Activated CD4-positive, alpha-beta T cell treated with anti-CD3 and anti-CD28 coated beads, Interleukin-2, amount 50 U/mL, for 48 hours (primary cell): ENCODE results near the gene OMD.

Source experiments
- DNase-seq, 2 experiments: peaks; one replicate each; pipeline ENCODE4 v3.0.0-alpha.2; 2020

OMD gene, protein sequence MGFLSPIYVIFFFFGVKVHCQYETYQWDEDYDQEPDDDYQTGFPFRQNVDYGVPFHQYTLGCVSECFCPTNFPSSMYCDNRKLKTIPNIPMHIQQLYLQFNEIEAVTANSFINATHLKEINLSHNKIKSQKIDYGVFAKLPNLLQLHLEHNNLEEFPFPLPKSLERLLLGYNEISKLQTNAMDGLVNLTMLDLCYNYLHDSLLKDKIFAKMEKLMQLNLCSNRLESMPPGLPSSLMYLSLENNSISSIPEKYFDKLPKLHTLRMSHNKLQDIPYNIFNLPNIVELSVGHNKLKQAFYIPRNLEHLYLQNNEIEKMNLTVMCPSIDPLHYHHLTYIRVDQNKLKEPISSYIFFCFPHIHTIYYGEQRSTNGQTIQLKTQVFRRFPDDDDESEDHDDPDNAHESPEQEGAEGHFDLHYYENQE

DNA sequence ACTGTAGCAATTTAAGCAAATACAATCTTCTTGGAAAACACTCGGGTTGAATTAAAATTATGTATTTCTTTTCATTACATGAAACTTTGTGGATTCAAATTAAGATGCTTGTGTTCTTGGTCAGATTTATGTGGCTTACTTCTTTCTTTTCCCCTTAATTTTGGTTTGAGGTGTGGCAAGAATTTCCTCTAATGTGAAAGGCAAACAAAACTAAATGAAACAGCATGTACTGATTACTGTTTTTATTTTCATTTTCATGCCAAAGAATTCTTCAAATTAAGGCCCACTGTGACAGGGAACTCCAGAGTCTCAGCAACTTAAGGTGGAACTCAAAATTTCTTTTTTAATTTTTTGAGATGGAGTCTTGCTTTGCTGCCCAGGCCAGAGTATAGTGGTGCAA lies at the start of gene OMD:
Gene OMD, minus strand, starts transcription at position 132 of the 400 bp plus-strand sequence. CDS start 6,913 bp downstream, outside the sequence.
- DNase-seq = no peak

- DNase-seq = no peak
Observed at GRCh38 chr9:92468206-92468605, 43.9 kb upstream of the OMD start.

DNA sequence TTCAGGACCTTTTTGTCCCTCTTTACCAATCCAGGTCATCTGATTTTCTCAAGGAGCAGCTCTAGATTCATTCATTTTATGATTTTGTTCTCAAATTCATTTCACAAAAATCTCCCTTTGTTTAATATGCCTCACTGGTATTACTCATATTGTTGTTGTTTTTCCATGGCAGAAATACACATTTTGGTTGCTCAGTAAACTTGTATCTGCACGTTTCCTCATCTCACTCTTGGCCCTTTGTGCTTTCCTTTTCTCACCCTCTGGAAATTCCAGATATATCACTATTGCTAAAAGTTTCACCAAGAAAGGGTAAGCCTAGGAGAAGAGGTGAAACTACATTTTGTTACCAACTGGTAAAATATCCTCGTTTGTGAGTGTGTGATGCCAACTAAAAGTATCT lies 43.2 kb upstream of the OMD start:
- DNase-seq = no peak

DNA sequence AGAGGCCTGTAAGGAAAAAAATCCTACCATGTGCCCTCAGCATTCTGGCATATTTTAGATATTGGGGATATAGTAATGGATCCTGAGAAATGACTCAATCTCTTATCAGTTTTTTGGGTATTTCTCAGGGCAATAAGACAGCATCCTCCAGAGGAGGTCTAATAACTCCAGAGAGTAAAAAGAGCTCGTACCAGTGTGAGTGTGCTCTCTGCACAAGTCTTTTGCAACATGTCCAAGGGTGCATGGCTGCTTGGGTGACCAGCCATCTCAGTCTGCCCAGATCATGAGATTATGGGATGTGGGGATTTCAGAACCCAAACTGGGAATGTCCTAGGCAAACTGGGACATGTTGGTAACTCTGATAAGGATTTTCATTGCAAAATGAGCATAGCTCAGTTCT lies 42.8 kb upstream of the OMD start:
- no peak for DNase-seq

GRCh38 chr9:92463984-92464383 lies 39.7 kb upstream of the OMD start:
- no peak for DNase-seq

DNA sequence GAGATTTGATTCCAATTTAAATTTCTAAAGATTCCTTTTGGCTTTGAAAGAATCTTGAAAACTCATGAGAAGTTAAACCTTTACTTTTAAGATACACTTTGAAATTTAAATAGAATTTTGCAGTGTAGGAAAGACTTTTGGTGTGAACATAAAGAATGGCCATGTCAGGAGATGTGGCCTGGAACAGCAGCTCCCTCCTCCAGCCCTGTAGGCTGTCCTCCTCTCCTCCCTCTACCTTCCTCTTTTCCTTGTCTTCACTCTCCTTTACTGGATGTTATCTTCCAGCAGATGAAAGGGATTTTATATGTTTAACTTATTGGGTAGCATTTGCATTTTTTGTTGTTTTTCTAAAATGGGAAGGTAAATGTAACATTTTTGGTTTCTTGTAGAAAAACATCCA lies 39.1 kb upstream of the OMD start:
- DNase-seq = no peak

DNA sequence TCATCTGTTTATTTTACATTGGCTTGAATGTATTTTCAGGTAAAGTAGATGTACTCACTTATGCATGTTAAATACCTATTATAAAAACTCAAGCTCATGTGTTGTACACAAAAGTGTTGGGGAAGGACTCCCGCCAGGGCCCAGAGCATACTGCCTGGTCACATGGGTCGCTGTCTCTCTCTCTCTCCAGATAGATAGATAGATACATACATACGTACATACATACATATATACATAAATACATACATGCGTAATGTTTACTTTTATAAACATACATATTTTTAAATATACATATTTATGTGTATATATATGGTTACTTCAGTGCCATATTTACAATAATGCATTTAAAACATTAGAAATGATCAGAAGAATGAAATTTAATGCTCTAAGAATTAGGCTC lies 33.3 kb upstream of the OMD start:
- no peak for DNase-seq

DNA sequence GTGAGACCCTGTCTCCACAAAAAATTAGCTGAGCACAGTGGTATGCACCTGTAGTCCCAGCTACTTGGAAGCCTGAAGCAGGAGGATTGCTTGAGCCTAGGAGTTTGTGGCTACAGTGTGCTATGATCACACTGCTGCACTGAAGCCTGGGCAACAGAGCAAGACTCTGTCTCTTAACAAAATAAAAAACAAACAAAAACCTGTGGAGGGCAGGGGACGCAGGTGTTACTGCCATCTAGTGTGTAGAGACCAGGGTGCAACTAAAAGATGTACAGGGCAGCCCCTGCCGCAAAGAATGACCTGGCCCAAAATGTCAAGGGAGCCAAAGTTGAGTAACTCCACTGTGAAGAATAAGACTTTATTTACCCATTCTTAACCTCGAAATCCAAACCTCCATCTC lies 30.9 kb upstream of the OMD start:
- DNase-seq = no peak

DNA sequence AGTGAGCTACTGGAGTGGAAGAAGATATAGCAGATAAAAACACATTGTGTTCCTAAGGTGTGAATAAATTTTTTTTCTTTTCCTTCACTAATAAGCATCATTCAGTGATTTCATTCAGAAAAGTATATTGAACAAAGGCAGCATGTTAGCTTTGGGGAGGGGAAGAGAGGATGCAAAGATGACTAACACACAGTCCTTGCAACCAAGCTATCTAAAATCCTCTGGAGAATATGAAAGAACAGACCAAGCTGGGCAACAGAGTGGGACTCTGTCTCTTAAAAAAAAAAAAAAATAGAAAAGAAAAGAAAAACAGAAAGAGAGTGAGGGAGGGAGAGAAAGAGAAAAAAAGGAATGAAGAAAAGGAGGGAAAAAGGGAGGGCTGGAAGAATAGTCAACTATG lies 22.3 kb upstream of the OMD start:
- no peak for DNase-seq

DNA sequence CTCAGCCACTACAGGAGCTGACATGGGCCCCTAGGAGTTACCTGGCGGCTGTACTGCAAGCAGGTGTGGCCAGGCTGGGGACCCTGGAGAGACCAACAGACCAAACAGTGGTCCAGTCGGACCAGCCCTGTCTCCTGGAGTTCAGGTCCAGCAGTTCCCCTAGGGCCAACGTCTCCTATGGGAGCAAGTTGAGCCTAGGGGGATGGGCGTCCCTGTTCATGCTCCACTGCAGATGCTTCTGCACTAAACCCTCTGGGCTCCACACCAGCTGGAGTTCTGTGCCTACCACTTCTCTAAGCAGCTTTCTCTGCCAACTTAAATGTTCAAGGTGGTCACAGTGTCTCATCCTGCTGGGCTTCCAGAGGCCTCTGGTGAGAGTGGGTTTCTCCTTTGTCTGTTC lies 20.6 kb upstream of the OMD start:
- DNase-seq = no peak

- no peak for DNase-seq
Observed at GRCh38 chr9:92440751-92441046, 16.4 kb upstream of the OMD start.

DNA sequence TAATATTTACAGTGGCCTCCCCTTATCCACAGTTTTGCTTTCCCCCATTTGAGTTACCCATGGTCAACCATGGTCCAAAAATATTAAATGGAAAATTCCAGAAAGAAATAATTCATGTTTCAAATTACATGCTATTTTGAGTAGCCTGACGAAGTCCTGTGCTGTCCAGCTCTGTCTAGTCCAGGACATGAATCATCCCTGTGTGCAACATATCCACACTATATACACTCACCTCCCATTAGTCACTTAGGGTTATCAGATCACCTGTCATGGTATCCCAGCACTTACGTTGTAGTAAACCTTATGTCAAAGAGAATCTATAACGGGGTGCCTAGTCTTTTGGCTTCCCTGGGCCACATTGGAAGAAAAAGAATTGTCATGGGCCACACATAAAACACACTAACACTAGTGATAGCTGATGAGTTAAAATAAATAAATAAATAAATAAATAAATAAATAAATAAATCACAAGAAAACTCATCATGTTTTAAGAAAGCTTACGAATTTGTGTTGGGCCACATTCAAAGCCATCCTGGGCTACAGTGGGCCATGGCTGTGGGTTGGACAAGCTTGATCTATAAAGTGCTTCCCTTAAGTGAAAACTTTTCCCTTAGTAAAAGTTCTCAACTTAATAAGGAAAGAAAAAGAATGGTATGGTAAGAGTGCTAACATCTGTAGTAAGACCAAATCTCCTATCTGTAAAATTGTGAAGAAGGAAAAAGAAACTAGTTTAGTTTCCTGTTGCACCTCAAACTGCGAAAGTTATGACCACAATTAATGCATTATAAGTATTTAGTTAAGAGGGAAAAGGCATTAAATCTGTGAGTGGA lies 15.9 kb upstream of the OMD start:
- DNase-seq = no peak

GRCh38 chr9:92438900-92439526 lies 14.7 kb upstream of the OMD start:
- no peak for DNase-seq

DNA sequence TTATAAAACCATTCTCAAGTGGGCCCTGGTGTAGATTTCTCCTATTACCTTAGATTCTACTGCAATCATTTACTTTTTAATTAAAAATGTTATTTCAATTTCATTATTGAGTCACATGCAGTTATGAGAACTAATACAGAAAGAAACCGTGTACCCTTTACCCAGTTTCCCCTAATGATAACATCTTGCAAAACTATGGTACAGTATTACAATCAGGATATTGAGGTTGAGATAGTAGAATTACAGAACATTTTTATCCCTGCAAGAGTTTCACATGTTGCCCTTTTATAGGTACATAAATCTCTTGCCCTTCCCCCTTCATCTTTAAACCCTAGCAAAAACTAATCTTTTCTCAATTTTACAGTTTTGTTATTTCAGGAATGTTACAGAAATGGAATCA lies 11.0 kb upstream of the OMD start:
- no peak for DNase-seq

DNA sequence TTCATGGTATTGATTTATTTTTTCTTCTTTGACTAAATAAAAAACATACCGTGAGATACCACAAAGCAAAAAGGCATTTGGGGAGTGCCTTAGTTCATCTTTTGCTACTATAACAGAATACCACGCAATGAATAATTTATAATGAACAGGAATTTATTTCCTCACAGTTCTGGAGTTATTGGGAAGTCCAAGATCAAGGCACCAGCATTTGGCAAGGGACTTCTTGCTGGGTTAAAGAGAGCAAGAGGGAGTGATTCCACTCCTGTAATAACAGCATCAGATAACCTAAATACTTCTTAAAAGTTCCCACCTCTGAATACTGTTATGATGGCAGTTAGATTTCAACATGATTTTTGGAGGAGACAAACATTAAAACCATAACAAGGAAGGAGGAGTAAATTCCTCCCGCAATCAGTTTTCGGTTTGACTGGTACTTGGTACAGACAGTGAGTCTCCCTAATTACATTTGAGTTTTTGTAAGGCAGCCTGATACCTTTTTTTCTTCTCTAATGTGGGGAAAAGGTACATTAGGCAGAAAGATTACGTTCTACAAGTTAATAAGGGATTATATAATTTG lies 8.8 kb upstream of the OMD start:
- no peak for DNase-seq

DNA sequence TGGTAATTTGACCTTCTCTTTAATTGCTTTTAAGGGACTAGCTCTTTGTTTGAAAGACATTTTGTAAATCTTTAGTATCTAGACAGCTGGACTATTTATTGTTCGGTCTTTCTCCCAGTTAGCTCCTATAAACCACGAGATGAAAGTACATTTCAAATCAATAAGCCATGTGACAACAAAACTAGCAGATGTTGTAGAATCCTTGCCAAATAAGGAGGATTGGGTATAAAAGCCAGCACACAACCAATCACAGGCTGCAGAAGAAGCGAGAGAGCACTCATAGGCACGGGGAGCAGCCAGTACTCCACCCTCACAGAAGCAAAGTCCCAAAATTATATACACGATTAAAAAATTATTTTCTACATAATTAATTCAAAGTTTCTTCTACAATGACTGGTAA lies 8.1 kb upstream of the OMD start:
- no peak for DNase-seq

DNA sequence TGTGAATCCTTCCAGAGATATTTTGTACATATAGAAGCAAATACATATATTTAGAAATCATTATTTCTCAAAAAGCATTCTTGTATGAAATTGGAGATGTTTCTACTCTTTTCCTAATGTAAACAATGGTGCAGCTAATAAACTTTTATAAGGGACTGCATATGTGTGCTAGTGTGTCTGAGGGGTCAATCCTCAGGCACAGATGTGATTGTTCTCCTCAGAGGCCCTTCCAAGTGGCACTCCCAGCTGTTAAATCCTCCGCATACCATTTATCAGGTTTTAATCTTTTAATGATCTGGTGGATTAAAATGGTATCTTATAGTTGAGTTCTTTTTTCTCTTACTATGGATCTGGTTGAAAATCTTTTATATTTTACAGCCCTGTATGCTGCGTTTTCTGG lies 5.6 kb upstream of the OMD start:
- DNase-seq = no peak

GRCh38 chr9:92426501-92427145 lies 2.4 kb upstream of the OMD start:
- no peak for DNase-seq

GRCh38 chr9:92425474-92425873 lies 1.2 kb upstream of the OMD start:
- DNase-seq = no peak

GRCh38 chr9:92423612-92424011 lies 659 bp downstream of the OMD start:
- DNase-seq = no peak

DNA sequence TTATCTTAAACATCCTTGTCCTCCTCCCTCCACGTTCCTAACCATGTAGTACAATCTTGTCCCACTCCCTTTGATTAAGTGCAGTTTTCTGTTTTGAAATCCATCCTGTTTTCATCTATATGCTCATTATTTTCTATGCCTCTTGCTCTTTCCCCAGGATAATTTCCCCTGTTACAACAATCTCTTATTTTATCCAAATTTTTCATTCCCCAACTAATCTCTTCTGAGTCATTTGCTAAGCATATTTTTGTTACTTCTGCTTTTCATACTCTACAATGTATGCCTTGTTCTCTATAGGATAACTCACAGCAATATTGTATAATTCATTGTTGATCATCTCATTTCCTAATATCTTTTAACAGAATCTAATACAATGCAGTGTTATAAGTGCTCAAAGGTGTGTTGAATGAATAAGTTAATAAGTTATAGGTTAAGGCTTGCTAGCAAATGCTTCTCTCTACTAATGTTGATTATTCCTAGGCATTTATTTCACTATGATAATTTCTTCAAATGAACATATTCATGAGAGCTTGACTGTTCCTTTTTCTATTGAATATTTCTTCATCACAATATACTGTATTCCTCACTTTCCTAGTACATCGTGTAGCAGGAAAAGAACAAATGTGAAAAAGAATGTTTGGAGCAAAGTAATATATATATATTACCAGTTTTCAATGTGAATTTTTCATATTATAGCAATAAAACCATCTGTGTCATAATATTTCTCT lies 1.5 kb downstream of the OMD start:
- no peak for DNase-seq

- no peak for DNase-seq
Observed at GRCh38 chr9:92414566-92414965, 9.7 kb downstream of the OMD start.
